Measurements from ENCODE around the gene DCTPP1.

Gene DCTPP1

GRCh38 chr16:30380803-30381208, 49.0 kb downstream of the DCTPP1 start:
- DNase-seq: no peak

GRCh38 chr16:30380072-30380802, 49.6 kb downstream of the DCTPP1 start:
- DNase-seq: no peak

- DNase-seq: no peak
Measured at GRCh38 chr16:30379158-30379783, 50.6 kb downstream of the DCTPP1 start.

GRCh38 chr16:30378236-30379157, 51.3 kb downstream of the DCTPP1 start:
- DNase-seq: peak; percentile 98 to 99

- DNase-seq: peak; percentile 82 to 88
Measured at GRCh38 chr16:30377812-30378235, 52.0 kb downstream of the DCTPP1 start.

GRCh38 chr16:30377050-30377811, 52.6 kb downstream of the DCTPP1 start:
- no peak for DNase-seq

GRCh38 chr16:30376461-30376902, 53.3 kb downstream of the DCTPP1 start:
- no peak for DNase-seq

- DNase-seq: no peak
Measured at GRCh38 chr16:30375864-30376263, 54.0 kb downstream of the DCTPP1 start.

GRCh38 chr16:30374538-30374937, 55.3 kb downstream of the DCTPP1 start, which contains the start of gene MYL11:
MYL11 (plus strand) TSS chr16:30374802; CDS start chr16:30374858, 56 bp downstream.
- no peak for DNase-seq

Data from stimulated activated CD4-positive, alpha-beta T cell treated with anti-CD3 and anti-CD28 coated beads, Interleukin-4, amount 100 ng/mL, for 4 hours (primary cell).